ENCODE measurements around the gene TBL1XR1. TPM values are rescaled to one million over a fixed set of nuclear protein-coding genes. Genes with fewer than 3 reads are reported as not detected.
"Not testable (repeated sequence)": the region's sequence is repeated elsewhere in the genome, so short reads cannot be mapped to it uniquely, and the experiment has no call there.

Gene TBL1XR1
- total RNA-seq, 1 donor from 2014 or later: 99.6 TPM

GRCh38 chr3:177210744-177211502 lies 13.6 kb upstream of the TBL1XR1 start:
- no peak for ATAC-seq
- intact Hi-C loops (cut with micrococcal nuclease): no loop called here
- DNase-seq: no peak

GRCh38 chr3:177209509-177209908 lies 12.2 kb upstream of the TBL1XR1 start:
- intact Hi-C loops (cut with micrococcal nuclease): no loop called here
- ATAC-seq (no peak), DNase-seq (no peak)

GRCh38 chr3:177208781-177209180 lies 11.5 kb upstream of the TBL1XR1 start:
- intact Hi-C loops (cut with micrococcal nuclease): no loop called here
- no peak for ATAC-seq

GRCh38 chr3:177208223-177208622 lies 10.9 kb upstream of the TBL1XR1 start:
- intact Hi-C loops (cut with micrococcal nuclease): no loop called here
- DNase-seq (no peak), ATAC-seq (no peak)

More at GRCh38 chr3:177208781-177209180, 11.5 kb upstream of the TBL1XR1 start:
- DNase-seq: no peak

GRCh38 chr3:177206936-177207335 lies 9.7 kb upstream of the TBL1XR1 start:
- ATAC-seq (no peak), DNase-seq (no peak)
- intact Hi-C loops (cut with micrococcal nuclease): no loop called here

GRCh38 chr3:177203689-177204395 lies 6.6 kb upstream of the TBL1XR1 start:
- ATAC-seq (no peak), DNase-seq (no peak)
- intact Hi-C loops (cut with micrococcal nuclease): no loop called here

- ATAC-seq; intact Hi-C loops (cut with micrococcal nuclease); DNase-seq: not testable (repeated sequence)
Measured at GRCh38 chr3:177203016-177203415, 5.7 kb upstream of the TBL1XR1 start.

- ATAC-seq (no peak), DNase-seq (no peak)
- intact Hi-C loops (cut with micrococcal nuclease): no loop called here
Measured at GRCh38 chr3:177201700-177202397, 4.6 kb upstream of the TBL1XR1 start.

- no peak for ATAC-seq
- DNase-seq: no peak
- intact Hi-C loops (cut with micrococcal nuclease): loop anchor here (5.0 to 10.0 kb wide), 2 partner anchors 144 to 148 kb away; no protein-coding TSS in a partner anchor
Measured at GRCh38 chr3:177199206-177199760, 2.0 kb upstream of the TBL1XR1 start.

GRCh38 chr3:177197727-177198460 lies 612 bp upstream of the TBL1XR1 start:
- peak; percentile 80 for DNase-seq
- intact Hi-C loops (cut with micrococcal nuclease): loop anchor here (5.0 to 10.0 kb wide), 2 partner anchors 143 to 149 kb away; no protein-coding TSS in a partner anchor
- peak; percentile 74 for ATAC-seq

- intact Hi-C loops (cut with micrococcal nuclease): loop anchor here (5.0 to 10.0 kb wide), 2 partner anchors 142 to 151 kb away; no protein-coding TSS in a partner anchor
- ATAC-seq (no peak), DNase-seq (no peak)
Measured at GRCh38 chr3:177196456-177197040, 734 bp downstream of the TBL1XR1 start.

- no peak for DNase-seq
- intact Hi-C loops (cut with micrococcal nuclease): loop anchor here (5.0 to 10.0 kb wide), 2 partner anchors 141 to 151 kb away; no protein-coding TSS in a partner anchor
- ATAC-seq: no peak
Measured at GRCh38 chr3:177196008-177196455, 1.2 kb downstream of the TBL1XR1 start.

- DNase-seq: no peak
- no peak for ATAC-seq
- intact Hi-C loops (cut with micrococcal nuclease): loop anchor here (5.0 to 10.0 kb wide), 2 partner anchors 141 to 152 kb away; no protein-coding TSS in a partner anchor
Measured at GRCh38 chr3:177195242-177195991, 1.9 kb downstream of the TBL1XR1 start.

- ATAC-seq: no peak
- DNase-seq: no peak
- intact Hi-C loops (cut with micrococcal nuclease): loop anchor here (10.0 kb wide), 1 partner anchor 139 kb away; no protein-coding TSS in a partner anchor
Measured at GRCh38 chr3:177194299-177194698, 3.0 kb downstream of the TBL1XR1 start.

- DNase-seq (no peak), ATAC-seq (no peak)
- intact Hi-C loops (cut with micrococcal nuclease): loop anchor here (10.0 kb wide), 1 partner anchor 139 kb away; no protein-coding TSS in a partner anchor
Measured at GRCh38 chr3:177193688-177194268, 3.5 kb downstream of the TBL1XR1 start.

- intact Hi-C loops (cut with micrococcal nuclease): loop anchor here (10.0 kb wide), 1 partner anchor 138 kb away; no protein-coding TSS in a partner anchor
- DNase-seq, ATAC-seq: not testable (repeated sequence)
Measured at GRCh38 chr3:177193275-177193674, 4.0 kb downstream of the TBL1XR1 start.
